Cortex of kidney (tissue), 1 donor: ENCODE data around the gene LEPROT.

Experiments used
- DNase-seq: peaks from one replicate; lab custom pipeline; 2025; lab: John Stamatoyannopoulos, UW

LEPROT gene

DNA sequence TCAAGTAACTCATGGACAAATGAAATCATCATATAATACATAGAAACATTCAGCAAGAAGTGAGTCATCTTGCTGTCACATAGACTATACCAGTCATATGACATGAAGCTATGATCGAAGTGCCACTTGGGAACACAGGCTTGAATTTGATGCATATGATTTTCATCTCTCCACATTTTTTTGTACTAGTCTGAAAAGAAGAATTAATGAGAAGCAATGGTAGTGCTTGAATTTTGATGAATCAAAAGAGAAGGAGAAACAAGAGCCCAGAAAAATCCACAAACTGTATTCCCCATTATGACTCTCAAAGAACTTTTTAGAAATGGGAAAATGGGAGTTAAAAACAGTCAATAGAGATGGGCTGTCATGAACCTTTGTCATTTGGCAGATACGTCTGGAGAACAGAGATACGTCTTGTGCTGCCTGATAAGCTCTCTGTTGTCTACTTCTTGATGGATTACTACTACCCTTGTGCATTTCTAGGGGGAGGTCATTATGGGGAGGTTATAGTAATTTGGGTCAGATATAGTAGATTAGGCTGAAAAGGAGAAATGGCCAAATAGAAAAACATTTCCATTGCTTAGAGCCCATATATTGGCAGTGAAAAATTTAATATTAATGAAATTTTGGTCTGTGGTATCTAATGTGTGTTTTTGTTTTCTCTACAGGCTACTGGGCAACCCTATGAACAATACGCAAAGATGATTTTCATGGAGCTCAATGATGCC, 8.0 kb upstream of the LEPROT start:
- DNase-seq: no peak

DNA sequence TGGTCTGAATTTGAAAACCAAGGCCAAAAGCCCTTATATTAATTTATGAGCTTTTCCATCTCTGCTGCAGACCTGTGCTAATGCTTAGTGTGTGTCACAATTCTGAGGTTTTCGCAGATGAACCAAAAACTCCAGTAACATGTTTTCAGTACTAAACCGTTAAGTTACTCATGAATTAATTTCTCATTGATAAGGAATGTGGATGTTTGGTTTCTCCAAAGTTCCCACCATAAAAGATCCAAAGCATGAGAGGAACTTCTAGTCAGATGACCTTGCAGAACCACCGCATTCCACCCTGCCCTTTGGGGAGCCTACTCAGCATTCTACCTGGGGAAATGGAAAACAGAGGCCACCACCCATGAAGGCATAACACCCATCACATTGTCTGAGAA, 7.5 kb upstream of the LEPROT start:
- DNase-seq: no peak

DNA sequence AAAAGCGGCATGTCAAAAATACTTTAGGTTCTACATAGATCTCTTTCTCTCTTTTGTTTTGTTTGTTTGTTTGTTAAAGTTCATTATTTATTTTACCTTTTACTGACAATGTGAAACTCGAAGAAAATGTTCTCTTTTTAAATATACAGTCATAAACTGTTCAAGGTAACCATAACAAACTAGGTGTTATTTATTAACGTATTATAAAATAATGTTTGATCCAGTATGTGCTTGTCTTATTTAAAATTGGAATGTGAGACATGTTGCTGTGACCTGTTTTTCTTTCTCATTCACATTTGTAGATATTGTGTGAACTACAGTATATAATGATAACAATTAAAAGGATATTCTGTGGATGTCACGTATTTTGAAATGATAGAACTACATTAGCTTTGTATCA, 5.9 kb upstream of the LEPROT start:
- DNase-seq: no peak

DNA sequence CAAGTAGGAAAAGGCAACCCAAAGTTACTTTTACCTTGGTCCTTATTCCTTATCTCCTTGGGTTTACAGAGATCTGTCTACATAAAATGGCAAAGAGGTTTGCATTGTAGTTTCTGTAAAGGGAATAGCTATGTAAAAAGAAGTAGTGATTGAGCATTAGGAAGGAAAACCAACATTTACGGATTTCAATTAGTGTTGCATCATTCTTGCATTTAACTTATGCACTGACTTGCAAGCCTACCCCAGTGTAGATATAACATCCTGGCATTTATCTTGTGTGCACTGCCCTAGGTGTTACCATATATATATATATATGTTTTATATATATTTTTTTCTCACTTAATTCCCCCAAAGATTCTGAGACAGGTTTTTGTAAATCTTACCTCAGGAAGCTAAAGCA, 3.7 kb upstream of the LEPROT start:
- DNase-seq: no peak

DNA sequence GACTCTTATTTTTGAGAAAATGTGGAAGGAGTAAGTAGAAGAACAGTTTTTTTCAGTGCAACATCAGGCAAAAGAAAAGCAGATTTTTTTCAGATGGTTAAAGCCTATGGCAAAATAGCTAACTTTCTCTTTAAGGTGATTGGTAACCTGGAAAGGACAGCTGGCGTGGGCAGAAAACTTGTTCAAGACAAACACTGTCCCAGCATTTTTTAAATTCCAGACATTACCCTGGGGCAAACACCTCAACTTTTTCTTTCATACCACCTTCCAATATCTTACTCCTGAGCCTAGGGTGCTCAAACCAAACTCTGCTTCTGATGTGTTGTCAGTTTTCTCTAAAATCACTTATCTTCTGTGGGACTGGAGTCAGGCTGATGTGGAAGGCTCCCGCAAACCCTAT, 2.7 kb upstream of the LEPROT start:
- no peak for DNase-seq

DNA sequence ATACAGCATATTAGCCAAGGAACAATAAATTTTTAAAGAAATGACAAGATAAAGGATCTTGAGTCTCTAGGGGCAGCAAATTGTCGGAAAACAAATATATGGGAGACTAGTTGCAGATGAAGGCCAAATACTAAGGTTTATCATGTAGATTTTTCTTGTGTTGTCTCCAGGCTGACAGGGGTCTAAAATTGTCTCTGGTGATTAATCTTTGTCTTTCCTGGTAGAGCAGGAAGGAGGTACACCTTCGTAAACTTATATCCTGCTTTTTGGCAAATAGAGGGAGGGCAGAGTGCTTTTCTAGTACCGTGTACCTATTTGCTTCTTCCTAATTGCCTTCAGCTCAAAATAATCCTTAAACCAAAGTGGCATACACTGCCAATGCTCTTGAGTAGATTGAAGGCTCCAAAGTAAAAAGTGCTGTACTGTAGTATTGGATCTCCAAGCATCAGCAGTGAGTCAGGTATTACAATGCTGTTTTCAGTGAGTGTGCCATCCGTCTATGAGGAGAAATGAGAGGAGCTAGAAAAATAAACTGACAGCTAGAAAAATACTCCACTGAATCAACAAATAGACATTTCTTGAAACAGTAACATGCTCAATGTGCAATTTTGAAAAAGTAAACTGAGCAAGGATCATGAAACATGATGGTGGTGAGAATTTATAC, 1.8 kb upstream of the LEPROT start:
- DNase-seq: no peak

DNA sequence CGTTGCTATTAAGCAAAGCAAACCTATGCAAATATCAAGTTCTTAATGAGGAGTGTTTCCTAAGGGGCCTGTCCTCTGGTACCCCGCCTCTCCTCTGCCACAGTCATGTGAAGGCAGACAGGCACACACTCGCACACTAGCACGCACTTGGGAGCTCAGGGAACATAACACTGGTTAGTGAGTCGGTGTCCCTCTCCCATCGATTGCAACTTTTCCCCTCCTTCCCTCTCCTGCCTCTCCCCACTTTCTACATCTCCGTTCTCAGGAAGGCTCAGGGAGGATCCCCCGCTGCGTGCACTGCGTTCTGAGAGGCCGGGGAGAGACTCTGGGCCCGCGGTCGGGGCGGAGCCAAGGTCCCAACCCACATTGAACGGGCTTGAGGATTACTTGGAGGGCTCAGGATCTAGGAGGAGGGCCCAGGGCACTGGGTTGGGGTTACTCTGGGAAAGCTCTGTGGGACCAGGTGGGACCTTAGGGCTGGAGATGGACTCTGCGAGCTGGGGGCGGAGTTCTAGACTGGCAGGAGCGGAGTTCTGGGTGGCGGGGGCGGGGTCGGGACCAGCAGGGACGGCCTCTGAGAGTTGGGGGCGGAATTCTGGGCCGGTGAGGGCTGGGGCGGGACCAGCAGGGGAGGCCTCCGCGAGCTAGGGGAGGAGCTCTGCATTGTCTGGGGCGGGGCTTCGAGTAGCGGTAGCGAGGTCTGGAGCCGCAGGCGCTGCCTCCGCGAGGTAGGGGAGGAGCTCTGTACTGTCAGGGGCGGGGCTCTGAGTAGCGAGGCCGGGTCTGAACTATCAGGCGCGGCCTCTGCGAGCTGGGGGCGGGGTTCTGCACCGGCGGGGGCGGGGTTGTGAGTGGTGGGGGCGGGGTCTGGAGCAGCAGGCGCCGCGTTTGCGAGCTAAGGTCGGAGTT, 533 bp upstream of the LEPROT start:
- peak; percentile 96 for DNase-seq

DNA sequence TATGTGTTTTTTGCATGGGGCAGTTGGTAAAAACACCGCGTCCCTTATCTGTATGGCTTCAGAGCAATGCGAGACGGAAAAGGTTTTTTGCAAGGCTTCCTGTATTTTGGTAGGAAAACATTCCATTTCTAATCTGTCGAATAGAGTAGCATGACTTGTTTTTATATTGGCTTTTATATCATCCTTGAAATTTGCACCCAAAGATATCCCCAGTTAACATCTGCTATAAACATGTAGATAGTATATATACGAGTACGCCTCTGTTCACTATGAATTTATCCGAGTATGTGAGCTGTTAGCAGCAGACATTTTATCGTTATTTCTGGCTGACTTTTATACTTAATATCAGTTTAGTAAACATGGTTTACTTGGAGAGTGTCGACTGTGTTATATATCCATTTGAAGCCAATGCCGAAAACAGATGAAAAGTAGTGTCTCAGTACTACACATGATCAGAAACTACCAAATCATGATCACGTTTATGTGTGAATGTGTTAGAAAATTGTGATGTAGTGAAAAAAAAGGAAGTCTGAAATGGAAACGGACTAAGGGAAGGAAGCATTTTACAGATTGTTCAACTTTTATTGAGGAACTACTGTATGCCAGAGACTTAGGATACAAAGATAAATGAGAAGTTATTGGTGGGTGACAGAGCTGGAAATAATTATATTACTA, 1.0 kb downstream of the LEPROT start:
- DNase-seq: no peak

DNA sequence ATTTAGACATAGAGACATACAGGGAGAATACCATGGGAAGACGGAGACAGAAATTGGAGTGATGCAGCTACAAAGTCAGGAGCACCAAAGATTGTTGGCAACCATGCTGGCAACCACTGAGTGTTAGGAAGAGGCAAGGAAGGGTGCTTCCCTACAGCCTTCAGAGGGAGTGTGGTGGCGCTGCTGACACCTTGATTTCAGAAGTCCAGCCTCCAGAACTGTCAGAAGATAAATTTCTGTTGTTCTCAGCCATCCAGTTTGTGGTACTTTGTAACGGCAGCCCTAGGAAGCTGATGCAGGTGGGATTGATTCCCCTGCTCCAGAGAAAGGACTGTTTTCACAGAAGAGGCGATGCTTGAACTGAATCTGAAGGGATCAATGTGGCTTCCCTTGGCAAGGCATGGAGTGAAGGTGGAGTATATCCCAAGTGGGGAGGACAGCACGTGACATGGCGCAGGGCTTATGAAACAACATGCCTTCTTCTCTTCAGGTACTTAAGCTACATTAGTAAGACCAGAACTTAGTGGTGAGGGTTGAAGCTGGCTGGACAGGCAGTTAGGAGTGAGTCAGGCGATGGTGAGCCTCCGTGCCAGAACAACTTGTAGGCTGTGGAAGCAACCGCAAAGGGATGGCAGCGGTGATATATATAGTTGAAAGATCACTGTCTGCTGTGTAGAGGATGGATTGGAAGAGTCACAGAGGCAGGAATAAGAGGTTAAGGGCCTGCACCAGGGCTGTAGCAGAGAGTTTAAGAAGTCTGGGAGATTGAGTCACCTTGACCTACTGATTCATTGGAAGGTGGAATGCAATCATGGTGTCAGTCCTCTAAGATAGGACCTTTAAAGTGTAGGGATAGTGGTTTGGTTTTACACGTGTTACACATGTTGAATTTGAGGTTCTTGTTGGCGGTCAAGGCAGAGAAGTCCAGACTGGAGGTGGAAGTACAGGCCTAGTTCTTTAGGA, 2.1 kb downstream of the LEPROT start:
- DNase-seq: no peak

DNA sequence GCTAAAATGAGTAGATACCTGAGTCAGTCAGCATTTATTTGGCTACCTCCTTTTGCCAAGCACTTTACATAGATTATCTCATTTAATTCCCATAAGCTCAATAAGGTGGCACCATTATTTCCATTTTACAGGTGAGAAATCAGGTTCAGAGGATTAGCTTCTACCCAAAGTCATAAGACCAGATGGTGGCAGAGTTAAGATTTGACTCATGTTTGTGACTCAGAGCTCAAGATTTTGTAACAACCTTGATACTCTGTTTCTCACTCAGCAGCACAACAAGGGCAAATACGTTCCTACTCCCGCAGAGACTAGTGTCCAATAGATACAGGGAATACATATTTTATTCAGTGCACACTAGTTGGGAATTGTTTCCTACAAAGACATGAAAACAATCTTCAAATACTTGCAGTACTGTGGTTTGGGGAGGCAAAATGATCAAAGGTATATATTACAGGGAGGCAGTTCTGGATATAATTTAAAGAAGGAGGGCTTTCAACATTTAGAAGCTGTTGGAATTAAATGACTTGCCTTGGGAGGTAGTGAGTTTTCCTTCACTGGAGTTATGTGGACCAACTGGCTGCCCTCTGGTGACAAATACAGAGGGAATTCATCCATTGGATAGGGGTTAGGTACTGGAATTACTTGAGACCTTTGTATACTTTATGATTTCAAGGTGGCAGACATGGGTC, 3.6 kb downstream of the LEPROT start:
- DNase-seq: no peak

DNA sequence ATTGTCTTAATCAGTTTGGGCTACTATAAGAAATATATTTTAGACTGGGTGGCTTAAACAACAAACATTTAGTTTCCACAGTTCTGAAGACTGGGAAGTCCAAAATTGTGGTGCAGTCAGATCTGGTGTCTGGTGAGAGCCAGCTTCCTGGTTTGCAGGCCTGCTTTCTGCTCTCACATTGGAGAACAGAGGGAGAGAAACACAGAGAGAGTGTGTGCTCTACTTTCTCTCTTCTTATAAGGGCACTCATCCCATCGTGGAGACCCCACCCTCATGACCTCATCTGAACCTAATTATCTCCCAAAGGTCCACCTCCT, 4.1 kb downstream of the LEPROT start:
- DNase-seq: no peak

DNA sequence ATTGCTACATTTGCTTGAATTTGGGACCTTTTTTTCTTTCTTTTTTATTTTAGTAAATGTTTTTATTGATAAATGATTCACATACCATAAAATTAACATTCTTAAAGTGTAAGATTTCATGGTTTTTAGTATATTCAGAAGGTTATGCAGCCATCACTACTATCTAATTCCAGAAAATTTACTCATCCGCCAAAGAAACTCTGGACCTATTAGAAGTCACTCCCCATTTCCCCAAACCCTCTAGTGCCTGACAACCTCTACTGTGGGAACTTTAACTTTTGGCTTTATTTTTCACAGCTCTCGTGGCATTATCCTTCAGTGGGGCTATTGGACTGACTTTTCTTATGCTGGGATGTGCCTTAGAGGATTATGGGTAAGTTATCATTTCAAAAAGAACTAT, 4.5 kb downstream of the LEPROT start:
- no peak for DNase-seq

DNA sequence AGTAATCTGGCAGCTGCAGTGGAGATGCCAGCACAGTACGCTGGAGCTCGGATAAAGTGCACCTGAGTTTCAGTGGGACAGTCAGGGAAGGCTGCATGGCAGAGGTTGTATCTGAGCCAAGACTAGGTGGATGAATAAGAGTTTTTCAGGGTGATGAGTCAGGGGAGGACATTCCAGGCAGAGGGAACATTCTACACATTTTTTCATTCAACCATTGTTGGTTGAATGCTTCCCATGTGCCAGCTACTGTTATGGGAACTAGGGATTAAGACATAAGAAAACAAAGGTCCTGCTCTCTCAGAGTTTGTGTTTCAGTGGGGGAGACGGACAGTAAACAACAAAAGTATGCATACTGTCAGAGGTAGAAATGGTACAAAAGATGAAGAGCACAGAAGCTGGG, 5.2 kb downstream of the LEPROT start:
- no peak for DNase-seq

DNA sequence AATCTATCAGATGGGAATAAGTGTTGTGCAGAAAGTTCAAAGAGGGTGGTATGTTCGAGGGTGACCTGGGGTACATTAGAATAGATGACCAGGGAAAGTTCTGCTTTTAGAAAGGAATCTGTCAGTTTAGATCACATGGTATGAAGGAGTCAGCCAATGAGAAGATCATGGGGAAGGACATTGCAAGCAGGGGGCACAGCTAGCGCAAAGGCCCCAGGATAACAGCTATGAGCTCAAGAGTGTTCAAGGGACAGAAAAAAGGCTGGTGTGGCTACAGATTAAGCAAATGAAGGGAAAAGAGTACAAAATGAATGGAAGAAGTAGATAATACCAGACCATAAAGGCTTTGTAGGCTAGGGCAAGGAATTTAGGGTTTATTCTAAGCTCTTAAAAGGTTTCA, 8.6 kb downstream of the LEPROT start:
- no peak for DNase-seq

DNA sequence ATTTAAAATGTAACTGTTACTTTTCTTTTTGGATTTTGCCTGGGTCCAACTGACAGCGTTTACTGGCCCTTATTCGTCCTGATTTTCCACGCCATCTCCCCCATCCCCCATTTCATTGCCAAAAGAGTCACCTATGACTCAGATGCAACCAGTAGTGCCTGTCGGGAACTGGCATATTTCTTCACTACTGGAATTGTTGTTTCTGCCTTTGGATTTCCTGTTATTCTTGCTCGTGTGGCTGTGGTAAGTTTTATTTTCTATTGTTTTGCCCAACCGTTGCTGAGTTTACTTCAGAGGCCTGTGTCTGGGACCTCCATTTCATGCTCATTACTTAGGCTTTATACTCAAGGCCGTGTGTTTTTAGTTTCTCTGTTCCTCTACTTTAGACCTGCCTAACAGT, 9.3 kb downstream of the LEPROT start:
- no peak for DNase-seq

DNA sequence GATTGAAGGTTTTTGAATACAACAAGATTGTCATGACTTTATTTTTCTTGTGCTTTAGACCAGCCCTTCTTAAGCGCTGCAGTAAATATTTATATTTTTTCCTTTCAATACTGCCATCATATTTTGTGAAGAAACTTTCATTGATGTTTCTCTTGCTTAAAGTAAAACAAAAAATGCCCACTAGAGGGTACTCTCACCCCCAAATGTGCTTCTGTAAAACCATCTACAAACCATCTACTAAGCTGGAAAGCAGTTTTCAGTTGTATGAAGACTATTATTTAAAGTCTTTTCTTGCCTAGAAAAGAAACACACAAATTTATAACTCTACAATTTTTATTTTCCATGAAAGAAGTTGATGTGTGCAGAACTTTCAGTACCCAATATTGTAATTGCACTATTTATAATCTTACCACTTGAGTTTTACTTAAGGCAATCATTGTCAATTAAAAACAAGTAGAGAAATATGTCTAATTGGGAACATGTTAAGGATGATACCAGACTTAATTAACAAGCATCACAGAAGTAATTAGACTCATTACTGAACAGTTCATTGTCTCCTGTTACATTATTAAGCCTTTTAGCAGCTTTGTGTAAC, 10.7 kb downstream of the LEPROT start:
- DNase-seq: no peak

DNA sequence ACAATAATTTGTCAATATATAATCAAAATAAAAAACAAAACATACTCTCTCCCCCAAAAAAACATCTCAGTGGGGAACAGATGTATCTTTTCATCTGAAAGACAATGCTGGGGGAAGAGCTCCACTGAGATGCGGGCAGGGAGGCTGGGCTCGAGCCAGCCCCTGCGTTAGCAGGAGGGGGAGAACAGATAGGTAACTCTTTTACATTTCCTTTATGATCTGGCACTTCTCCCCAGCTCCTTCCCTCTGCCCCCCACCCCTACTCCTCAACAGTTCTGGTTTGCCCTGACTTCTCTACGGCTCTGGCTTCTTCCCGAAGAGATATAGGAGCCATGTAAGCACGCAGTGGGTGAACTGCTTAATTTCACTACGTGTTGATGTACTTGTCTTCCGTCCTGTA, 12.4 kb downstream of the LEPROT start:
- DNase-seq: no peak

DNA sequence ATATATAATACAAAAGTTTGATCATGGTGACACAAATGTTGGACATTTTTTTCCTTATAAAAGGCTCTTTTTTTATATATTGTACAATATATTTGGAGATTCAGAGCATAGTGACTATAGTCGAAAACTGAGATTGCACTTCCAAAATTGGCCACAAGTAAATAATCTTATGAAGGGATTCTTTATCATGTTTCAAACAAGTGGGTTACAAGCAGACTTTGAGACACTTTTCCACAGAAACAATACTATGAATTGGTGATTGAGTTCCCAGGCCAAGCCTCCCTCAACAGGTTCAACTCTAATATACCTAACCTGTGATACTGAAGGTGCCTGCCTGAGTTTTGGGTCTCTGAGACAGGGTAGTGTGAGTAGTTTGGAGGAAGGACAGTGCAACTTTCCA, 13.8 kb downstream of the LEPROT start:
- no peak for DNase-seq

DNA sequence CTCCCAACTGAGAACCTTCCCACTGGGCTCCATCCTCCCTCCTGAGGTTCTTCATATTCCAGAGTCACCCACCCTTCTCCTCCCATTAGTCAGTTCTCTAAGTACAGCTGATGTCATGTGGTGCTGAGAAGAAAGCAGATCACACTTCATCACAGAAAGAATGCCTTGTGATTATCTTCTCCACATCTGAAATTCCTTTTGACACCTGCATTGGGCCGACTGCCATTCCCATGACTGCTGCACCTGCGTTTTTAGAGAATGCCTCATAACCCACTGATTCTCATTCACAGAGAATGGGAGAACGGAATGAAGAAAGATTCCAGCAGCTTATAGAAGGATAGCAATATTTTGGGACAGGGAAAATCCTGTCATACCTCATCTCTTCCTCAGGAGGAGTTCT, 14.3 kb downstream of the LEPROT start:
- DNase-seq: no peak

DNA sequence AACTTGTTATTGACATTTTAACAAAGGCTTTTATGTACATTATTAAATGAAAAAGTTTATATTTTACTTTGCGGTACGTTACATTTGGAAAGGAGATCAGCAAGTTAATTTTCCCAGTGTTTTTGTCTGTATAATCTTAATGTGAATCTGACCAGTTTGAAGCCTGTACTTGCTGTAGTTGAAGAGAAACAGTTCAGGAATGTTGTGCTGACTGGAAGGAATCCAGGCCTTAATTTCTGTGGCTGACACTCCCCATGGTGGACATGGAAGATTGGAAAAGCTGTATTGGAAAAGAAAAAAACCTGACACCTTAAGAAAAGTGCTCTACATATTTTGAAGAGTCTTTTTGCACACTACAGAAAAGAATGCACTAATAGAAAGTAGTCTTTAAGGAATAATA, 15.5 kb downstream of the LEPROT start:
- DNase-seq: no peak
